ENCODE measurements around the gene RALGAPA2.

The RALGAPA2 gene

DNA sequence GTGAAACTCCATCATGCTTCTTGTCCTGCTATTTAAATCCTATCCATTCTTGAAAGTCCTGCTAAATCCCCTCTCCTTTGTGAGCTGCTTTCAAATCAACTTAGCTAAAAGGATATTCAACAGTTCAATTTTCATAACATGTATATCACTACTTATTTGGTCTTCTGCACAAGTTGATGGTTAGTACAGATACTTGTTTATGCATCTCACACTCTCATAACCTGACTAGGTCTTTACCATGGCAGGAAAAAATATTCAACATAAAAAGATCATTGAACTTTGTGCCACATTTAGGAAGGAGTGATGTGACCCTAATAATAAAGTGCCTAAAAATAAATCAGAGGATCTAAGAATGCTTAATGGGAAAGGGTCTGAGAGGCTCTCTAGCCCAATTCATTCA, 148.2 kb downstream of the RALGAPA2 start:
- H3K4me3 ChIP-seq (ENCODE audit: low read depth, low read length), result no peak overlapping the region
- POLR2A ChIA-PET, result no interaction called here
- no peak for DNase-seq (ENCODE audit: low read depth, low spot score)
- TF ChIP-seq, protein P1, sequence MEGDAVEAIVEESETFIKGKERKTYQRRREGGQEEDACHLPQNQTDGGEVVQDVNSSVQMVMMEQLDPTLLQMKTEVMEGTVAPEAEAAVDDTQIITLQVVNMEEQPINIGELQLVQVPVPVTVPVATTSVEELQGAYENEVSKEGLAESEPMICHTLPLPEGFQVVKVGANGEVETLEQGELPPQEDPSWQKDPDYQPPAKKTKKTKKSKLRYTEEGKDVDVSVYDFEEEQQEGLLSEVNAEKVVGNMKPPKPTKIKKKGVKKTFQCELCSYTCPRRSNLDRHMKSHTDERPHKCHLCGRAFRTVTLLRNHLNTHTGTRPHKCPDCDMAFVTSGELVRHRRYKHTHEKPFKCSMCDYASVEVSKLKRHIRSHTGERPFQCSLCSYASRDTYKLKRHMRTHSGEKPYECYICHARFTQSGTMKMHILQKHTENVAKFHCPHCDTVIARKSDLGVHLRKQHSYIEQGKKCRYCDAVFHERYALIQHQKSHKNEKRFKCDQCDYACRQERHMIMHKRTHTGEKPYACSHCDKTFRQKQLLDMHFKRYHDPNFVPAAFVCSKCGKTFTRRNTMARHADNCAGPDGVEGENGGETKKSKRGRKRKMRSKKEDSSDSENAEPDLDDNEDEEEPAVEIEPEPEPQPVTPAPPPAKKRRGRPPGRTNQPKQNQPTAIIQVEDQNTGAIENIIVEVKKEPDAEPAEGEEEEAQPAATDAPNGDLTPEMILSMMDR (IDR thresholded peaks at IDR 0.05; ENCODE audit: insufficient read depth, low read length, missing control alignments), result no peak
- CTCF ChIA-PET, result interaction anchor here (0.8 to 7.9 kb wide), 2 partner anchors 193 to 204 kb away, joined by 4 to 67 read pairs; no protein-coding TSS in a partner anchor

DNA sequence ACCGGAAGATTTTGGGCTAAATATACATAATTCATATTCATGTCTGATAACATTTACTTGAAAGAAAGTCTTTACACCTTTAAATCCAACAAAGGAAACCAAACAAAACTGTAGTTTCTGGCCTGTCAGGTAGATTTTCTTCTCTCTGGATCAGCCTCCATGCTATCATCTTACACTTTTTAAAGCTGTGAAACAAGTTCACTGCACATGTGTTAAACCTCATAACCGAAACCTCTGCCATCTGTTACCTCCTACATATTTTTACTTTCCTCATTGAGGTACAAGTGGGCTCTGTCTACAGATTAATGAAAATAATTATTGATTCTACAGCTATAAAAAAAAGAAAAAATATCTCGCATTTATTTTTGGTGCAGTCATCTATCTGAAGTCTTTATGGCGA, 149.9 kb downstream of the RALGAPA2 start:
- POLR2A ChIA-PET, result no interaction called here
- no peak for DNase-seq (ENCODE audit: low read depth, low spot score)
- CTCF ChIA-PET, result no interaction called here
- H3K4me3 ChIP-seq (ENCODE audit: low read depth, low read length), result no peak overlapping the region
- TF ChIP-seq, protein P1 (IDR thresholded peaks at IDR 0.05; ENCODE audit: insufficient read depth, low read length, missing control alignments), result no peak

DNA sequence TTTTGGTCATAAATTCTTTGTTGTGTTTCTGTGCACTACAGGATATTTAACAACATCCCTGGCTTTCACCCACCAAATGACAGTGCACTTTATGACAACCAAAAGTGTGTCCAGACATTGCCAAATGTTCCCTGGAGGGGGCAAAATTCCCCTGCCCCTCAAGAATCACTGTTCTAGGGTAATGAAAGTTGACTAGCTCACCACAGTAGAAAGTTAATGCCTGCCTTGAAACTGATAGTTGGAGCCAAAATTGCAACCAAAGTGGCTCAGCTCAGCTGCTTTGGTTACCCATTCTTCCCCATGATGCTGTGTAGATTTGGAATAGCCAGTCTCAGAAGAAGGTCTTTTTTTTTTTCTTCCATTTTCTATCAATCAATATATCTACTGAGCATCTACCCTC, 150.6 kb downstream of the RALGAPA2 start:
- POLR2A ChIA-PET, result no interaction called here
- no peak overlapping the region for H3K4me3 ChIP-seq (ENCODE audit: low read depth, low read length)
- DNase-seq (ENCODE audit: low read depth, low spot score), result no peak
- CTCF ChIA-PET, result no interaction called here
- TF ChIP-seq, protein P1 (IDR thresholded peaks at IDR 0.05; ENCODE audit: insufficient read depth, low read length, missing control alignments), result no peak

DNA sequence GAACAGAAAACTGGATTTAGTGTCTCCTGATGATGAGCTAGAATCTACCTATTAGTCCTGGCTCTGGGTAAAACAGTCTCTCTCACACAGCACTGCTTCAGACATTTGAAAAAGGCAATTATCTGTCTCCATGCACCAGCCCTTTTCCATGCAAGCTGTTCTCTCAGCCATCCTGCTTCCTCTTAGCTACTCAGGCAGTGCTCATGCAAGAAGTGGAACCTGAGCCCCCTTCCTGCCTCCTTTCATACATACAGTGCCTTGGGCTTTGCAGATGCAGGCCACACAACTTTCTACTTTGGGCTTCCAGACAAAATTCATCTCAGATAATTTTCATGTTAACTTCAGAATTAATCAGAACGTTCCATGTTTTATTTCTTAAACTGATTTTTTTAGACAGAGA, 151.3 kb downstream of the RALGAPA2 start:
- CTCF ChIA-PET, result interaction anchor here (0.7 to 2.3 kb wide), 3 partner anchors 9 to 201 kb away, joined by 3 to 9 read pairs (median 4); no protein-coding TSS in a partner anchor
- TF ChIP-seq, protein P1 (IDR thresholded peaks at IDR 0.05; ENCODE audit: insufficient read depth, low read length, missing control alignments), result no peak
- no peak overlapping the region for H3K4me3 ChIP-seq (ENCODE audit: low read depth, low read length)
- POLR2A ChIA-PET, result no interaction called here
- DNase-seq (ENCODE audit: low read depth, low spot score), result no peak

DNA sequence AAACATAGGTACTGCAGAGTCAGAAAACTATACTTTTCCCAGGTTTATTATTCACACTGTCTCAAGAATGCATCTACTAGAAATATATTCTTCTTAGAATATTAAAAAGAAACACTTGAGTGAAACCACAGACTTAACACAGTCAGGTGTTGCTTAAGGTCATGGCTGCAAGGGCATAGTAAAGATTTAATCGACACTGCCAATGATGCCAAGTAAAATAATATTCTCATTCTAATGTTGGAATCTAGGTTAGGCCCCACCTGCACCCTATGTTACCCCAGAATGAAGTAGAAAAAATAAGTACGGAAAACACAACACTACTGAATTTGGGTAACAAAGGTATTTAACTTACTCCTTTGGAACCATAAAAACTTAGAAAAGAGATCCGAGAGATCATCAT, 155.0 kb downstream of the RALGAPA2 start:
- DNase-seq (ENCODE audit: low read depth, low spot score), result no peak
- POLR2A ChIA-PET, result no interaction called here
- H3K4me3 ChIP-seq (ENCODE audit: low read depth, low read length), result no peak overlapping the region
- CTCF ChIA-PET, result no interaction called here
- TF ChIP-seq, protein P1 (IDR thresholded peaks at IDR 0.05; ENCODE audit: insufficient read depth, low read length, missing control alignments), result no peak

DNA sequence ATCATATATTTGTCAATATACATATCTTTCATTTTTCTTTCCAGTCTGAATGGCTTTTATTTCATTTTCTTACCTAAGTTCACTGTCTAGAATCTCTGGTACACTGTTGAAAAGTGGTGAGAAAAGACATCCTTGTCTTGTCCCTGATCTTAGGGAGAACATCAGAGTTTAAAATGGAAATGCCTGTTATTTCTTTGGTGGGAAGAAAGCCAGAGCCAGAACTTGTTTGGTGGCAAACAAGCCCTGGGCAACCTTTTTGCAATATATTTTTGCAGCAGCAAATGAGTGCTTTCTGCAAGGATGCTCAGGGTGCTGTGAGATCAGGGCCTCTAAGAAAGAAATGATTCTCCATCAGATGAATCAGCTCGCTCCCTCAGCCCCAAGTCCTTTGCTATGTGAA, 156.6 kb downstream of the RALGAPA2 start:
- ChIA-PET POLR2A (no interaction called here), CTCF (no interaction called here)
- no peak for DNase-seq (ENCODE audit: low read depth, low spot score)
- TF ChIP-seq, protein P1 (IDR thresholded peaks at IDR 0.05; ENCODE audit: insufficient read depth, low read length, missing control alignments), result no peak
- H3K4me3 ChIP-seq (ENCODE audit: low read depth, low read length), result no peak overlapping the region

Measured in AG04449 (cell line).